K562 (cell line): ENCODE results near the gene HAUS5. TPM values are rescaled to one million over a fixed set of nuclear protein-coding genes. Genes with fewer than 3 reads are reported as not detected.

Experiments used
- ATF1 ChIP-seq, 2 experiments: fragments of 450-650 bp in 1 of 2; IDR thresholded peaks; 2 replicates each; pipeline ENCODE4 v1.6.1; 2016; ENCODE audit warnings: missing compliant biosample characterization in 1 of 2, missing genetic modification characterization in 1 of 2
- CLOCK ChIP-seq: fragments of 250-450 bp; sonication (Bioruptor Pico); IDR thresholded peaks from 2 replicates; pipeline ENCODE4 v1.4.0; 2020; ENCODE audit warnings: mild to moderate bottlenecking, moderate library complexity, borderline replicate concordance
- CTBP1 ChIP-seq: fragments of 450-650 bp; IDR thresholded peaks from 2 replicates; pipeline ENCODE4 v1.6.1; 2016; ENCODE audit warnings: borderline replicate concordance
- DMBX1 ChIP-seq: fragments of 250-450 bp; sonication (Bioruptor Pico); IDR thresholded peaks from 2 replicates; pipeline ENCODE4 v1.8.0; 2022; ENCODE audit warnings: inconsistent platforms, mild to moderate bottlenecking, moderate library complexity, borderline replicate concordance
- E2F6 ChIP-seq, 2 experiments: IDR thresholded peaks; 2 replicates each; pipeline ENCODE4 v1.6.1; 2011; ENCODE audit warnings: borderline replicate concordance in 1 of 2, control low read depth in 1 of 2, low read depth in 1 of 2, low read length in 1 of 2, mild to moderate bottlenecking in 1 of 2, mixed read lengths in 1 of 2, moderate library complexity in 1 of 2; ENCODE audit not compliant: insufficient read depth in 1 of 2, insufficient read length in 1 of 2, poor library complexity in 1 of 2, severe bottlenecking in 1 of 2; ENCODE audit errors: extremely low read depth in 1 of 2
- EP300 ChIP-seq: IDR thresholded peaks from 2 replicates; pipeline ENCODE4 v1.6.1; 2012; ENCODE audit warnings: low read length, improper control_type of control experiment
- EZH2 ChIP-seq: IDR thresholded peaks from 2 replicates; pipeline ENCODE4 v1.6.1; 2012; ENCODE audit warnings: low read depth, mild to moderate bottlenecking, inconsistent platforms, low read length, borderline replicate concordance
- KAT8 ChIP-seq: fragments of 450-650 bp; IDR thresholded peaks from 2 replicates; pipeline ENCODE4 v1.6.1; 2016; ENCODE audit warnings: low read depth, mild to moderate bottlenecking
- NFE2 ChIP-seq: IDR thresholded peaks from 2 replicates; pipeline ENCODE4 v1.6.1; 2014; ENCODE audit warnings: antibody characterized with exemption, low read depth
- NR2C2 ChIP-seq, 2 experiments: fragments of 200-800 bp in 1 of 2; sonication (Bioruptor generic) in 1 of 2; sonication (generic) in 1 of 2; formaldehyde crosslinking in 1 of 2; IDR thresholded peaks; 2 replicates each; pipeline versions ENCODE4 v1.6.1 to v1.8.0; 2016 to 2022; ENCODE audit warnings: mild to moderate bottlenecking in 1 of 2, missing compliant biosample characterization in 1 of 2, missing genetic modification characterization in 1 of 2, missing genetic modification reagents in 1 of 2
- NR4A1 ChIP-seq, 2 experiments: fragments of 250-450 bp in 1 of 2; fragments of 450-650 bp in 1 of 2; sonication (Bioruptor Pico) in 1 of 2; IDR thresholded peaks; 2 replicates each; pipeline versions ENCODE4 v1.4.0 to v1.6.1; 2016 to 2020; ENCODE audit warnings: mild to moderate bottlenecking in 2 of 2, missing compliant biosample characterization in 1 of 2, missing genetic modification characterization in 1 of 2, moderate library complexity in 1 of 2
- SFPQ ChIP-seq: fragments of 200-400 bp; formaldehyde crosslinking; IDR thresholded peaks from 2 replicates; pipeline ENCODE4 v1.6.1; 2017; ENCODE audit warnings: mild to moderate bottlenecking, low read depth, low read length, moderate library complexity
- SMARCC2 ChIP-seq: fragments of 450-650 bp; IDR thresholded peaks from 2 replicates; pipeline ENCODE4 v1.6.1; 2017; ENCODE audit warnings: antibody characterized with exemption, moderate library complexity, mild to moderate bottlenecking, low read depth
- THAP12 ChIP-seq: fragments of 250-450 bp; sonication (Bioruptor Pico); IDR thresholded peaks from 2 replicates; pipeline ENCODE4 v1.9.0; 2021; ENCODE audit warnings: mild to moderate bottlenecking, inconsistent platforms
- THRA ChIP-seq: fragments of 450-650 bp; IDR thresholded peaks from 2 replicates; pipeline ENCODE4 v1.6.1; 2017; ENCODE audit warnings: mild to moderate bottlenecking, moderate library complexity
- ZEB2 ChIP-seq: fragments of 450-650 bp; IDR thresholded peaks from 2 replicates; pipeline ENCODE4 v1.6.1; 2016
- ZNF316 ChIP-seq: fragments of 450-650 bp; IDR thresholded peaks from 2 replicates; pipeline ENCODE4 v1.6.1; 2016
- ZNF717 ChIP-seq: fragments of 250-450 bp; sonication (Bioruptor Pico); IDR thresholded peaks from 2 replicates; pipeline ENCODE4 v1.5.0; 2021
- polyA plus RNA-seq, 8 experiments: library from polyadenylated mRNA; depleted of rRNA in 4 of 8; stranded (reverse) in 5 of 8; unstranded in 3 of 8; fragments of >200 nt; fragmentation: Nextera tagmentation in 2 of 8; fragmentation: Illumina TruSeq in 1 of 8; extraction: Ambion mirVana in 2 of 8; extraction: Trizol in 1 of 8; gene quantifications; 2 replicates each; pipeline versions ENCODE4 v1.2.1 to v1.2.3, GENCODE V29; 2011 to 2014; ENCODE audit warnings: inconsistent platforms in 1 of 8, missing spikeins in 1 of 8
- total RNA-seq, 7 experiments: library from RNA; depleted of rRNA in 6 of 7; stranded (reverse); fragments of >200 nt in 6 of 7; fragmentation: Illumina TruSeq in 2 of 7; extraction: Trizol in 2 of 7; gene quantifications; 2 replicates each; pipeline versions ENCODE4 v1.2.1 to v1.2.3, GENCODE V29; 2011 to 2021; ENCODE audit warnings: low replicate concordance in 1 of 7

The HAUS5 gene
- total and polyA plus RNA-seq, 9 of the 15 experiments (the other 6 are each of a cell fraction or from before 2014, with no cell fraction given): 3.5 to 41.3 (median 14.2) TPM

- TF ChIP-seq CTBP1 (peak; percentile 81), THAP12 (CRISPR knock-in tag) (no peak), SFPQ (no peak), THRA (no peak), ZNF717 (no peak), CLOCK (CRISPR knock-in tag) (no peak), NR4A1 (CRISPR knock-in tag; IDR thresholded peaks at IDR 0.05) (no peak), NR4A1 (tag; IDR thresholded peaks at IDR 0.05) (no peak), EZH2 (no peak), E2F6 (IDR thresholded peaks at IDR 0.05; ENCODE audit: borderline replicate concordance in 1 of 2, extremely low read depth in 1 of 2, insufficient read depth in 1 of 2, insufficient read length in 1 of 2, low read depth in 1 of 2, low read length in 1 of 2, poor library complexity in 1 of 2, severe bottlenecking in 1 of 2) (peak; percentile 17 to 46), EP300 (peak; percentile 85), ZNF316 (peak; percentile 96), DMBX1 (CRISPR knock-in tag) (peak; percentile 48; the same call in 1 of the 2 replicates), NFE2 (peak; percentile 90), SMARCC2 (peak; percentile 83), KAT8 (no peak), ZEB2 (peak; percentile 91), ATF1 (CRISPR knock-in tag; IDR thresholded peaks at IDR 0.05) (no peak), ATF1 (tag; IDR thresholded peaks at IDR 0.05) (0 out of 2 replicates have a peak, but pooled peaks have one; percentile 42), NR2C2 (CRISPR knock-in tag; IDR thresholded peaks at IDR 0.05) (no peak), NR2C2 (tag; IDR thresholded peaks at IDR 0.05) (no peak)
These were observed 59.3 kb downstream of the HAUS5 start (continued) for GRCh38 chr19:35671818-35672217.
